ENCODE results near the gene OCA2.
"Not testable (repeated sequence)": the region's sequence is repeated elsewhere in the genome, so short reads cannot be mapped to it uniquely, and the experiment has no call there.

Gene OCA2

DNA sequence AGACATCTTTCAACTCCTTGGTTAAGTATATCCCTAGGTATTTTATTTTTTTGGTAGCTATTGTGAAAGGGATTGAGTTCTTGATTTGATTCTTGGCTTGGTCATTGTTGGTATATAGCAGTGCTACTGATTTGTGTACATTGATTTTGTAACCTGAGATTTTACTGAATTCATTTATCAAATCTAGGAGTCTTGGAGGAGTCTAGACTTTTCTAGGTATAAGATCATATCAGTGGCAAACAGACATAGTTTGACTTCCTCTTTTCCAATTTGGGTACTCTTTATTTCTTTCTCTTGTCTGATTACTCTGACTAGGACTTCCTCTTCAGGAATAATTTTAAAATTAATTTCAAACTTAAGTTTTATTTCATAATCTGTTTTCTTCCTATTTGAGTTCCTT is 125.2 kb downstream of the OCA2 start:
- H3K36me3 ChIP-seq (ENCODE audit: insufficient read depth, low read depth, low read length) = no peaks in the 10 kb centered on the region
- no peaks in the 10 kb centered on the region for H3K4me1 ChIP-seq (ENCODE audit: insufficient read depth, low read length)
- H3K27me3 ChIP-seq (ENCODE audit: insufficient read depth, low read length) = no peaks in the 10 kb centered on the region
- no peak overlapping the region for H3K4me3 ChIP-seq (ENCODE audit: low read length)
- no peaks in the 10 kb centered on the region for H3K9me3 ChIP-seq (ENCODE audit: insufficient read depth, low read depth, low read length)
- no peak overlapping the region for H3K9ac ChIP-seq (ENCODE audit: low read depth, low read length)
- no peak overlapping the region for H3K27ac ChIP-seq (ENCODE audit: low read length)

GRCh38 chr15:27970661-27971392 is 128.3 kb downstream of the OCA2 start:
- Histone ChIP-seq H3K27me3 (ENCODE audit: insufficient read depth, low read length) (no peaks in the 10 kb centered on the region), H3K9ac (ENCODE audit: low read depth, low read length) (no peak overlapping the region), H3K36me3 (ENCODE audit: insufficient read depth, low read depth, low read length) (no peaks in the 10 kb centered on the region), H3K4me3 (ENCODE audit: low read length) (no peak overlapping the region), H3K27ac (ENCODE audit: low read length) (no peak overlapping the region), H3K4me1 (ENCODE audit: insufficient read depth, low read length) (no peaks in the 10 kb centered on the region), H3K9me3 (ENCODE audit: insufficient read depth, low read depth, low read length) (no peaks in the 10 kb centered on the region)

- Histone ChIP-seq H3K4me1 (ENCODE audit: insufficient read depth, low read length) (no peaks in the 10 kb centered on the region), H3K9me3 (ENCODE audit: insufficient read depth, low read depth, low read length) (no peaks in the 10 kb centered on the region), H3K4me3 (ENCODE audit: low read length) (no peak overlapping the region), H3K27ac (ENCODE audit: low read length) (no peak overlapping the region), H3K36me3 (ENCODE audit: insufficient read depth, low read depth, low read length) (no peaks in the 10 kb centered on the region), H3K27me3 (ENCODE audit: insufficient read depth, low read length) (no peaks in the 10 kb centered on the region), H3K9ac (ENCODE audit: low read depth, low read length) (no peak overlapping the region)
Observed at GRCh38 chr15:27967541-27967940, 131.6 kb downstream of the OCA2 start.

DNA sequence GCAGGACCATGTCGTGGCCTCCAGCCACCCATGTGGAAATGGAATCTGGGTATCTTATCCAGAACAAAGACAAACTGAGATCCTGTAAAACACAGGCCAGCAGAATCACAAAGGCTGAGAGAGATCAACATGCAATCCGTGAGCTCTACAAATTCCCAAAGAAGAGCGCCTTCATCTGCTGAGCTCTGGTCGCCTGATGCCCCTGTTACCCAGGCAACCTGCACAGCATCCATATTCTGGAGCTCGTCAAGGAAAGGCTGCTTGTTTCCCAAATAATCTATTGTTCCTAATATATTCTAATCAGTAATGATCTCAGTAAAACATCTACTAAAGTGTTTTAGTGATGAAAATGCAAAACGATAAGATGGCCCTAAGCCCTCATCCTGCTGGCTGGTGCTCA is 133.6 kb downstream of the OCA2 start:
- Histone ChIP-seq H3K9ac (ENCODE audit: low read depth, low read length) (no peak overlapping the region), H3K9me3 (ENCODE audit: insufficient read depth, low read depth, low read length) (no peaks in the 10 kb centered on the region), H3K27ac (ENCODE audit: low read length) (no peak overlapping the region), H3K27me3 (ENCODE audit: insufficient read depth, low read length) (no peaks in the 10 kb centered on the region), H3K36me3 (ENCODE audit: insufficient read depth, low read depth, low read length) (no peaks in the 10 kb centered on the region), H3K4me1 (ENCODE audit: insufficient read depth, low read length) (no peaks in the 10 kb centered on the region), H3K4me3 (ENCODE audit: low read length) (no peak overlapping the region)

GRCh38 chr15:27961801-27962200 is 137.3 kb downstream of the OCA2 start:
- Histone ChIP-seq H3K27ac (ENCODE audit: low read length) (no peak overlapping the region), H3K36me3 (ENCODE audit: insufficient read depth, low read depth, low read length) (no peaks in the 10 kb centered on the region), H3K27me3 (ENCODE audit: insufficient read depth, low read length) (no peaks in the 10 kb centered on the region), H3K9ac (ENCODE audit: low read depth, low read length) (no peak overlapping the region), H3K9me3 (ENCODE audit: insufficient read depth, low read depth, low read length) (no peaks in the 10 kb centered on the region), H3K4me1 (ENCODE audit: insufficient read depth, low read length) (no peaks in the 10 kb centered on the region), H3K4me3 (ENCODE audit: low read length) (no peak overlapping the region)

DNA sequence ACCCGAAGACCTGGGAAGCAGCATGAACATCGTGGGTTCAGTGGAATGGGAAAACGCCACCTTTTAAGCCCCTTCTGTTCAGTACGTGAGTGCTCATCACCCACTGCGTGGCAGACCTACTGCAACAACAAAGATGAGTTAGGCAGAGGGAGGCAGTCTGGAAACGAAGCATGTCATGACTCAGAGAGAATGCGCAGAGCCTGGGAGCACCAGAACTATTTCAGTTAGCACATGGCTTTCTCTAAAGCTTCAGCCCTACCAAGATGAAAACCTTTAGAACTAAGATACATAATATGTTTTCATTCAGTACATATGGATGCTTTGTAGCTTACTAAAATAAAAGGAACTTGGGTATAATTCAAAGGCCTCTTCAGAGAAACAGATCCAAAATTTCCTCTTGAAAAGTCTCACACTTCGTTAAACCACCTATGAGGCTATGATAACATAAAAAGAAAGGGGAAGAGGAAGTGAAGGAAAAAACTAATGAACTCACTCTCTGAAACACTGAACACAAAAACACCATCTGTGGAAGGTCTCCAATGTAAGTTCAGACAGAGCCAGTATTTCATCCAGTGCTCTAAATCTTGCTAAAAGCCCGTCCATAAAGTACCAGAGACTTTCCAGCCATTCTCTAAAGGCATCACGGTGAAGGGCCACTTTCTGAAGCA is 140.1 kb downstream of the OCA2 start:
- Histone ChIP-seq H3K4me1 (ENCODE audit: insufficient read depth, low read length) (no peaks in the 10 kb centered on the region), H3K9ac (ENCODE audit: low read depth, low read length) (no peak overlapping the region)

DNA sequence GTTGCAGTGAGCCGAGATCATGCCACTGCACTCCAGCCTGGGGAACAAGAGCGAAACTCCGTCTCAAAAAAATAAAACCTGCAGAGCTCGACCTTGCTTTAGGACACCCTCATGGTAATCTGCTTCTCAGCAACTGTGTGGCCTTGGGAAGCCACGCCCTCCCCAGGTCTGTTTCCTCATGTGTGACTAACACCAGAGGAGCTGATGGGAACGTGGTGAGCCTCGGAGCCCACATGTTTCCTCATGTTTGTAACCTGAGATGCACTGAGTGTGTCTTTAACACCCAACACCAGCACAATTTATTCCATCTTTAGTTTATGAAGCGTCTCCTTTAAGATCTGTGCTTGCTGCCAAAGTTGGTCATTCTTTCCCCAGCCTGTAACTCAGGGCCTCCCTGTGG is 142.8 kb downstream of the OCA2 start:
- no peak overlapping the region for H3K4me3 ChIP-seq (ENCODE audit: low read length)
- no peak overlapping the region for H3K9ac ChIP-seq (ENCODE audit: low read depth, low read length)
- H3K27ac ChIP-seq (ENCODE audit: low read length) = no peak overlapping the region
- H3K36me3 ChIP-seq (ENCODE audit: insufficient read depth, low read depth, low read length) = no peaks in the 10 kb centered on the region
- H3K9me3 ChIP-seq (ENCODE audit: insufficient read depth, low read depth, low read length) = no peaks in the 10 kb centered on the region
- no peaks in the 10 kb centered on the region for H3K27me3 ChIP-seq (ENCODE audit: insufficient read depth, low read length)
- no peaks in the 10 kb centered on the region for H3K4me1 ChIP-seq (ENCODE audit: insufficient read depth, low read length)

More for the DNA sequence above, 140.1 kb downstream of the OCA2 start:
- Histone ChIP-seq H3K36me3 (ENCODE audit: insufficient read depth, low read depth, low read length) (no peaks in the 10 kb centered on the region), H3K27ac (ENCODE audit: low read length) (no peak overlapping the region), H3K27me3 (ENCODE audit: insufficient read depth, low read length) (no peaks in the 10 kb centered on the region), H3K4me3 (ENCODE audit: low read length) (no peak overlapping the region), H3K9me3 (ENCODE audit: insufficient read depth, low read depth, low read length) (no peaks in the 10 kb centered on the region)

GRCh38 chr15:27955087-27955486 is 144.0 kb downstream of the OCA2 start:
- no peaks in the 10 kb centered on the region for H3K9me3 ChIP-seq (ENCODE audit: insufficient read depth, low read depth, low read length)
- no peaks in the 10 kb centered on the region for H3K27me3 ChIP-seq (ENCODE audit: insufficient read depth, low read length)
- no peaks in the 10 kb centered on the region for H3K4me1 ChIP-seq (ENCODE audit: insufficient read depth, low read length)
- H3K36me3 ChIP-seq (ENCODE audit: insufficient read depth, low read depth, low read length) = no peaks in the 10 kb centered on the region
- H3K4me3 ChIP-seq (ENCODE audit: low read length) = no peak overlapping the region
- no peak overlapping the region for H3K27ac ChIP-seq (ENCODE audit: low read length)
- no peak overlapping the region for H3K9ac ChIP-seq (ENCODE audit: low read depth, low read length)

DNA sequence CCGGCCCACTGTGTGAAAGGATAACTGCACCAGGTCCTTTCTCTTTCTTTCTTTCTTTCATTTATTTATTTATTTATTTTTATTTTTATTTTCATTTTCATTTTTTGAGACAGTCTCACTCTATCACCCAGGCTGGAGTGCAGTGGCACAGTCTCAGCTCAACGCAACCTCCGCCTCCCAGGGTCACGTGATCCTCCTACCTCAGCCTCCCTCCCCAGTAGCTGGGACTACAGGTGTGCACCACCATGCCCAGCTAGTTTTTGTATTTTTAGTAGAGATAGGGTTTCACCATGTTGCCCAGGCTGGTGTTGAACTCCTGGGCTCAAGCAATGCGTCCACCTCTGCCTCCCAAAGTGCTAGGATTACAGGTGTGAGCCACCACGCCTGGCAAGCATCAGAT is 146.5 kb downstream of the OCA2 start:
- not testable (repeated sequence) for H3K4me1 ChIP-seq (ENCODE audit: insufficient read depth, low read length); H3K9ac ChIP-seq (ENCODE audit: low read depth, low read length); H3K27me3 ChIP-seq (ENCODE audit: insufficient read depth, low read length); H3K9me3 ChIP-seq (ENCODE audit: insufficient read depth, low read depth, low read length); H3K27ac ChIP-seq (ENCODE audit: low read length); H3K4me3 ChIP-seq (ENCODE audit: low read length); H3K36me3 ChIP-seq (ENCODE audit: insufficient read depth, low read depth, low read length)

GRCh38 chr15:27951191-27951890 is 147.8 kb downstream of the OCA2 start:
- Histone ChIP-seq H3K4me3 (ENCODE audit: low read length) (no peak overlapping the region), H3K36me3 (ENCODE audit: insufficient read depth, low read depth, low read length) (no peaks in the 10 kb centered on the region), H3K4me1 (ENCODE audit: insufficient read depth, low read length) (no peaks in the 10 kb centered on the region), H3K27me3 (ENCODE audit: insufficient read depth, low read length) (no peaks in the 10 kb centered on the region), H3K9me3 (ENCODE audit: insufficient read depth, low read depth, low read length) (no peaks in the 10 kb centered on the region), H3K9ac (ENCODE audit: low read depth, low read length) (no peak overlapping the region), H3K27ac (ENCODE audit: low read length) (no peak overlapping the region)

GRCh38 chr15:27949089-27949488 is 150.0 kb downstream of the OCA2 start:
- Histone ChIP-seq H3K9me3 (ENCODE audit: insufficient read depth, low read depth, low read length) (no peaks in the 10 kb centered on the region), H3K36me3 (ENCODE audit: insufficient read depth, low read depth, low read length) (no peaks in the 10 kb centered on the region), H3K4me3 (ENCODE audit: low read length) (no peak overlapping the region), H3K27me3 (ENCODE audit: insufficient read depth, low read length) (no peaks in the 10 kb centered on the region), H3K9ac (ENCODE audit: low read depth, low read length) (no peak overlapping the region), H3K27ac (ENCODE audit: low read length) (no peak overlapping the region), H3K4me1 (ENCODE audit: insufficient read depth, low read length) (no peaks in the 10 kb centered on the region)

DNA sequence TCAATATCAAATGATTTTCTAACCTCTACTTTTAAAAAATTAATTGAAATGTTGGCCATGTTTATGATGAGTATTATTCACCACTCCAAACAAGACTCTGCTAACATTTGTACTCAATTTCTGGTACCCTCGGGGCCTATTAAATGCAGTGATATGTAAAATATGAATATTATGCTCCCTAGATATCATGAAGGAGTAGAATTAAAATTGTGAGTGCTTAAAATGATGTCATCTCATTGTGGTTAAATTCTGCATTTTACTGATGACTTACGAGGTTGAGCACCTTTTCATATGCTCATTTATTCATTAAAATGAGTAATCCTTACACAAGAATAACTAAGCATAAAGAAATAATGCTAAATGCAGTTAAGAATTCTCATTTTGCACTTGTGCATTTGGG is 159.9 kb downstream of the OCA2 start:
- Histone ChIP-seq H3K4me3 (ENCODE audit: low read length) (no peak overlapping the region), H3K4me1 (ENCODE audit: insufficient read depth, low read length) (peaks cover 9% of the 10 kb centered on the region), H3K27ac (ENCODE audit: low read length) (no peak overlapping the region), H3K27me3 (ENCODE audit: insufficient read depth, low read length) (no peaks in the 10 kb centered on the region), H3K36me3 (ENCODE audit: insufficient read depth, low read depth, low read length) (no peaks in the 10 kb centered on the region), H3K9me3 (ENCODE audit: insufficient read depth, low read depth, low read length) (no peaks in the 10 kb centered on the region), H3K9ac (ENCODE audit: low read depth, low read length) (no peak overlapping the region)
